Erythroblast (primary cell): ENCODE data around the gene LZTS2.

Experiments used
- GATA1 ChIP-seq: IDR thresholded peaks from 2 replicates; pipeline ENCODE4 v1.6.1; 2011; ENCODE audit warnings: low read depth, mild to moderate bottlenecking, control low read depth, low read length, moderate library complexity
- POLR2A ChIP-seq: IDR thresholded peaks from 2 replicates; pipeline ENCODE4 v1.6.1; 2011; ENCODE audit warnings: mild to moderate bottlenecking, low read length

GRCh38 chr10:101007915-101008822, 8.6 kb downstream of the LZTS2 start:
- no peak for TF ChIP-seq POLR2A
- TF ChIP-seq GATA1: no peak
